GM19351 (cell line): Measurements from ENCODE around the gene WFDC1.
"Not testable (repeated sequence)": the region's sequence is repeated elsewhere in the genome, so short reads cannot be mapped to it uniquely, and the experiment has no call there.

Source experiments
- ATAC-seq: cut with Tn5 transposase; IDR thresholded peaks from one replicate; pipeline ENCODE4 v1.9.1; 2021; ENCODE audit warnings: mild to moderate bottlenecking, moderate library complexity; ENCODE audit not compliant: unreplicated experiment

The WFDC1 gene

GRCh38 chr16:84324434-84325262, 30.0 kb downstream of the WFDC1 start:
- ATAC-seq = no peak

GRCh38 chr16:84326545-84326944, 31.9 kb downstream of the WFDC1 start:
- no peak for ATAC-seq

GRCh38 chr16:84327926-84328505, 33.3 kb downstream of the WFDC1 start:
- ATAC-seq = no peak

- ATAC-seq = no peak
These were observed 34.3 kb downstream of the WFDC1 start for GRCh38 chr16:84329016-84329415.

DNA sequence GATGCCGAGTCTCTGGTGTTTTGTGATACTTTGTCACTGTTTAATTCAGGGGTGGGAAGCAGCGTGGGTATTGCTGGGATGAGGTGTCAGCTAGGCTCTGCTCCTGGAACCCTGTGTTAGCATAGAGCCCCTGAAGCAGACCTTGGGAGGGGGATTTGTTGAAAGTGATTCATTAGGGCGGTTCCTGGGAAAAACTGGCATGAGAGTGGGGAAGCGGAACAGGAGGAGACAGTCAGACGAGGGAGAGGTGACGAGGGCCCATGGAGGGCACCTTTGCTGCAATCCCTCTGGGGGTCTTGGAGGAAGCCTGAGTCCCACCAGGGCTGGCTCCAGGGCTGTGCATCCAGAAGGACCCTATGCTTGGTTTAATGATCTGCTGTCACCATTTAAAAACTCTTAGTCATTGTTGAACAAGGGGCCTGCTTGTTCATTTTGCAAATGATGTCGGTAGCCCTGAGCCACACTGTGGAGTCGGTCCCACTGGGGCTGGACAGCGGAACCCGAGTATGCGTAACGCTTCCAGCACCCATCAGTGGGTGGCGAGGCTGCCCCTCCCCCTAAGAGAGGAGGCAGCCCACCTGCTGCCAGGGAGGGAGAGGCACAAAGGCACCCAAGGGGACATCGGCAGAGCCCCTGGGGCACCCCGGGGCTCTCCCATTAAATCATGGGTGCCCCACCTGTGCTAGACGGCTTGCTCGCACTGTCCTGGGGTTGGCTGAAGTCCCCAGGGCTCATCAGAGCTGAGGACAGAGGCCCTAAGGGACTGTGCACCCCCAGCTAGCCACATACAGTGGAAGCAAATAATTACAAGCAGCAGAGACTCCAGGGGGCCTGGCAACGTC, 35.4 kb downstream of the WFDC1 start:
- no peak for ATAC-seq

DNA sequence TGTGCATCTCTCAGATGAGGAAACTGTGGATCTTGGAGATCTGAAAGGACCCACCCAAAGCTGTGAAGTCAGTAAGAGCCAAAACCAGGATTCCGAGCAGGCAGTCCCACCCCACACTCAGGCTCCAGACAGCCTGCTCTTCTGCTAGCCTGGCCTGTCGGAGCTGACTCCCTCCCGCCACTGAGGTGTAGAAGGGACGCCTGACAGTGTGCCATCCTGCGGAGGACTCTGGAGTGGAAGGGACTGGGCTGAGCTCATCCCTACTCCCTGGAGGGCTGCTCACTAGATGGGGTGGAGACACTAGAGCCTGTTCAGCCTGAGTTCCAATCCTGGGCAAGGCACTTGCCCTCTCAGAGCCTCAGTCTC, 36.0 kb downstream of the WFDC1 start:
- ATAC-seq = no peak

DNA sequence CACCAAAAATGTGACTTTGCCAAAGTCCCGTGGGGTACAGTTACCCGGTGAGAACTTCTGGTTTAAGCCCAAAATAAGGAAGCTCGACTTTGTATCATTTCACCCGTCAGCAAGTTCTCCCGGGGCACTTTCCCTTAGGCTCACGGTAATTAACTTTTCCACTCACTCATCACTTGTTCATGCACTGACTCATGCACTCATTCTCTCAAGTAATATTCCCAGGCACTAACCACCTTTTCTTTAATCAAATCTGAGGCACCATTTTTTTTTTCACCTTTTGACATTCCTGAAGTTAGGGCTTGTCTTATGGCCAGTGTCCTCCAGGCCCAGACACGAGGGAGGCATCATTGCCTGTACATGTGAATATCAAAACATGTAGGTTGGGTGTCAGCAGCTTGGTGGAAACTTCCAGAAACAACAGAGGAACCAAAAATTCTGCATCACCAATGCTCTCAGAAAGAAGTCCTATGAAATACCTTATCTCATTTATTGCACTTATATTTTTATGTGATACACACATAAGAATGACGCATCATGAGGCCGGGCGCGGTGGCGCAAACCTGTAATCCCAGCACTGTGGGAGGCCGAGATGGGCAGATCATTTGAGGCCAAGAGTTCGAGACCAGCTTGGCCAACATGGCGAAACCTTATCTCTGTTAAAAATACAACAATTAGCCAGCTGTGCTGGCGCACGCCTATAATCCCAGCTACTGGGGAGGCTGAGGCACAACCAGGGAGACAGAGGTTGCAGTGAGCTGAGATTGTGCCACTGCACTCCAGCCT, 37.5 kb downstream of the WFDC1 start:
- ATAC-seq = no peak

DNA sequence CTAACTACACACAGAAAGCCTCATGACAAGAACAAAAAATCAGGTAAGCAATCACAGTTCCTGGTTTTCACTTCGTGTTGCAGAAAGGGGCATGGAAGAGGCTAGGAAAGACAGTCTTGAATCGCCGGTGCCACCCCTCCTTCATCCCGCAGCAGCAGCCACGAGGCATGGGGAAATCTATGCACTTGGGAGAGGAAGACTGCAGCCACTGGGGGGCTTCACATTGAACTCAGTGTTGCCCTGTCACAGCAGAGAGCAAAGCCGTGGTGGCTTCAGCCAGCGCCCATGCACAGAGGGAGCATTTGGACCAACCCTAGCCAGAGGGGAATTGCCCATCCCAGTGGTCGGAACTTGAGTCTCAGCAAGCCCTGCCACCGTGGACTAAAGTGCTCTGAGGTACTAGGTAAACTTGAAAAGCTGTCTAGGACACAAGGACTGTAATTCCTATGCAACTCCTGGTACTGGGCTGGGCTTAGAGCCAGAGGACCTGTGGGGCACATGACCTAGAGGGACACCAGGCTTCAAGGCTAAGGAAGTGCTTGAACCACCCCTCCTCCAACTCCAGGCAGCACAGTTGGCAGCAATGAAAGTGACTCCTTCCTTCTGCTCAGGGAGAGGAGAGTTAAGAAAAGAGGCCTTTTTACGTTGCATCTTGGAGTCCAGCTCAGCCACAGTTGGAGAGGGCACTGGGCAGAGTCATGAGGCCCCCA, 38.5 kb downstream of the WFDC1 start:
- no peak for ATAC-seq

DNA sequence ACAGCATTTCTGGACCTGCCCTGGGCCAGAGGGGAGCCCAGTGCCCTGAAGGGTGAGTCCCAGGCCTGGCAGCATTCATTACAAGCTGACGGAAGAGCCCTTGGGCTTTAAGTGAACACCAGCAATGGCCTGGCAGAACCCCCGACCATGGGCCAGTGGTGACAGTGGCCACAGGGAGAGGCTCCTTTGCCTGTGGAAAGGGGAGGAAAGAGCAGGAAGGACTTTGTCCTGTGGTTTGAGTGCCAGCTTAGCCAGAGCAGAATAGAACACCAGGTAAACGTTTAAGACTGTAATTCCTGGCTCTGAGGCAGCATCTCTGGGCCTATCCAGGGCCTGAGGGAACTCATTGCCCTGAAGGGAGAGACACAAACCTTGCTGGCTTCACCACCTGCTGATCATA, 39.4 kb downstream of the WFDC1 start:
- ATAC-seq = no peak

GRCh38 chr16:84334482-84334881, 39.8 kb downstream of the WFDC1 start:
- no peak for ATAC-seq

DNA sequence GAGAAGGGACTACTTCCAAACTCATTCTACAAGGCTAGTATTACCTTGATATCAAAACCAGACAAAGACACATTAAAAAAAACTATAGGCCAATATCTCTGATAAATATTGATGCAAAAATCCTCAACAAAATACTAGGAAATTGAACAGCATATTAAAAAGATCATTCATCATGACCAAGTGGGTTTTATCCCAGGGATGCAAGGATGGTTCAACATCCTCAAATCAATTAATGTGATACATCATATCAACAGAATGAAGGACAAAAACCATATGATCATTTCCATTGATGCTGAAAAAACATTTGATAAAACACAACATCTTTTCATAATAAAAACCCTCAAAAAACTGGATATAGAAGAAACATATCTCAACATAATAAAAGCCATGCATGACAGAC, 42.6 kb downstream of the WFDC1 start:
- not testable (repeated sequence) for ATAC-seq

- ATAC-seq = no peak
These were observed 44.6 kb downstream of the WFDC1 start for GRCh38 chr16:84339311-84339710.

DNA sequence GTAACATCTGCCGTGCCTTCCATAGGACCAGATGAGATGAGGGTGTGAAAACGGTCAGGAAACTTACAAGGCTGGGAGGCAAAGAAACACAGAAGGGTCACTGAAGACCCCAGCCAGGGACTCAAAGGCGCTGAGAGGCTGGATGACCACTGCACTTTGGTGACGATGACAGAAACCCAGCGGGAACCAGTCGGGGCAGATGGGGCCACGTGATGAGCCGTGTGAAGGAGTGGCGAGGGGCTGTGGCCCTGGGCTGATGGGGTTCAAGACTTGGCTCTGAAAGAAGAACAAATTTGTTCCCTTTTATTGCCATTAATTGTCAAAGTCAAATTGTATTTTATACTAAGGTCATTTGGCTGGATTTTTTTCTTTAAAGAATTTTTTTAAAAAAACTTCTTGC, 45.1 kb downstream of the WFDC1 start:
- no peak for ATAC-seq

DNA sequence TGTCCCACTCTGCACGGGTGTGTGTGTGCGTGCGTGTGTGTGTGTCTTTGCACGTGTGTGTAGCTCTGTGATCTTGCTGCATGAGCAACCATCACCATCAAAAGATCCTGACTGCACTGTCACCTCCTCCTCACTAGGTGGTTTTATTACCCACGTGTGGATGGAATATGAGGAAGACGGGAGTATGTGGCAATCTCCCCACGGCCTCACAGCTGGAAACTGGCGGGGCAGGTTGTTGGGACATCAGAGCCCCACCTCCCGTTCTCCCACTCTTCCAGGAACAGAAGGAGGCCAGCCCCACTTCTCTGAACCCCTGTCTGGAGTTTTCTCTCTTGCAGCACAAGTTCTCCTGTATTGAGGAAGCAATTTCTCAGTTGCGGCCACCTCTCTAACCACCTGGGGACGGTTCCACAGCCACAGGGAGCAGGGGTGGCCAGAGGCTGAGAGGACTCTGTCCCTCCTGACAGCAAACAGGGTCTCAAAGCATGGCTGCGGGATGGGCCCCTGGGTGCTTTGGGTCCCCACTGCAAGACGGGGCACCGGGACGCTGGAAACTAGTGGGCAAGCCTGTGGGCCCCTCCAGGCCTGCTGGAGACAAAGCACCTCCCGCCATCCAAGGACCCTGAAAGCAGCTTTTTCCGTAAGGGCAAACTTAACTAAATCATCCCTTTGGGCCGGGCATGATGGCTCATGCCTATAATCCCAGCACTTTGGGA, 45.8 kb downstream of the WFDC1 start:
- no peak for ATAC-seq

GRCh38 chr16:84341528-84342295, 47.0 kb downstream of the WFDC1 start:
- ATAC-seq = no peak

DNA sequence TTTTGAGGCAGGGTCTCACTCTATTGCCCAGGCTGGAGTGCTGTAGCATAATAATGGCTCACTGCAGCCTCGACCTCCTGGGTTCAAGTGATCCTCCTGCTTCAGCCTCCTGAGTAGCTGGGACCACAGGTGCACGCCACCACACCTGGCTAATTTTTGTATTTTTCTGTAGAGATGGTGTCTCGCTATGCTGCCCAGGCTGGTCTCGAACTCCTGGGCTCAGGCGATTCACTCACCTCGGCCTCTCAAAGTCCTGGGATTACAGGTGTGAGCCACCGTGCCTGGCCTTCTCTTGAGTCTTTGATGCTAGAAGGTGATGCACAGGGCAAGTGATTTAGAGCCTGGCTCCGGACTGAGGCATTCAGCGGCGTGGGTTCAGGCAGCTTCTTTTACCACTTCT, 49.1 kb downstream of the WFDC1 start:
- ATAC-seq = not testable (repeated sequence)

DNA sequence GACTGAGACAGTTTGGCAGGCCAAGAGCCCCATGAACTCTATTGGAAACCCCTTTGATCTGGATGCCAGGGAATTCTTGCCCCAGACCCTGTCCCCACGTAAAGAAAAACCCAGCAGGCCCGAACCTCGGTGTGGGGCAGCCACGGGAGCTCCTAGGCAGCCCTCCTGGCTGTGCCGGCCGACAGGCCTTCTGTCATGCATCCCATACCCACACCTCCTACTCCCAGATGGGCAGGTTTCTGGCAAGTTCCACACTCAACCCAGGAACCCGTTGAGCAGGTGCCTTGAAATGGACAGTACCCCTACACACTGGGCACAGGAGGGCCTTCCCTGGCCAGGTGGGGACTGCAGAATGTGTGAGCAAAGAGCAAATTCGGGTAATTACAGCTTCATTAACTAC, 50.1 kb downstream of the WFDC1 start:
- ATAC-seq = no peak

- ATAC-seq = no peak
These were observed 52.5 kb downstream of the WFDC1 start for GRCh38 chr16:84347161-84347560.

DNA sequence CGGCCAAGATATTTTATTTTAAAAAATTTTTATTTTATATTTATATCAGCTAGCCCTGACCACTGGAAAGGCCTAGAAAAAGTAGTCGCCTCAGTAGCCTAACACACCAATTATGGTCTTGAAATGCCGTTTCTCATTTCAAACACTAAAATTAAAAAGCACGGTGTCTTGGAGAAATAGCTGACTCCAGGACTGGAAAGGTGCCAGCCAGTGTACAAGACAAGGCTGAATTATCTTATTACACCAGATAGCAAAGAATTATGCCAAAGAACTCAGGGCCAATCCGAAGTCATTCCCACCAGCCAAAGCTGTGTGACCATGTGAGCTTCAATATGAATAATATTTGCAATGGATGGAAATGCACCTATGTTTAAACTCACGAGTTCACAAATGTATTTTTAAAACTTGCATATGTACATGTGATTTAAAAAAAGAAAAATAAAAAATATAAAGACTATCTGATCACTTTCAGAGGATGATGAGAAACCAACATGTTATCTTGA, 53.8 kb downstream of the WFDC1 start:
- ATAC-seq = no peak
